Measurements from ENCODE around the gene CCDC91.
"Not testable (repeated sequence)": the region's sequence is repeated elsewhere in the genome, so short reads cannot be mapped to it uniquely, and the experiment has no call there.

The CCDC91 gene

DNA sequence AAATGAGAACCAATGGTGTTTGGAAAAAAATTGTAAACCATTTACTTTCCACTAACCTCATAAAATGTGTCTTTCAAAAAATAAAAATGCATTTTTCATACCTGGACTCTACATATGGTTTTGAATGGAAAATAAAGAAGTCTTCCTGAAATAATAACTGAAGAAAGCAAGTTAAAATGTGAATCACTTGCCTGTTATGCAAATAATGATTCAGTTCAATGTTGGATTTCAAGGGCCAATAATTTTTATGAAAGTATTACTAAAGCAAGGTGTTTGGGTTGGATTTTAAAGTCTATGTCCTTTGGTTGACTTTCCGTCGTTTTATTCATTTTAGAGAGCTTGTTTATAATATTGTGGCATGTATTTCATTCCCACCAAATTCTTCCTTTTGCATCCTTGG lies 138.7 kb downstream of the CCDC91 start:
- Histone ChIP-seq H3K4me1 (ENCODE audit: control insufficient read depth, insufficient read depth, low read length) (no peaks in the 10 kb centered on the region), H3K9me3 (ENCODE audit: control insufficient read depth, insufficient read depth, low read depth, low read length) (0 out of 2 replicates have a peak, but pooled peaks cover 4% of the 10 kb centered on the region), H3K4me3 (ENCODE audit: low read depth, low read length) (no peak overlapping the region), H3K27ac (ENCODE audit: low read depth, low read length) (no peak overlapping the region), H3K36me3 (ENCODE audit: control insufficient read depth, insufficient read depth, low read length) (no peaks in the 10 kb centered on the region), H3K27me3 (ENCODE audit: control insufficient read depth, insufficient read depth, low read length) (no peaks in the 10 kb centered on the region), H3K9ac (ENCODE audit: low read length) (no peak overlapping the region)

DNA sequence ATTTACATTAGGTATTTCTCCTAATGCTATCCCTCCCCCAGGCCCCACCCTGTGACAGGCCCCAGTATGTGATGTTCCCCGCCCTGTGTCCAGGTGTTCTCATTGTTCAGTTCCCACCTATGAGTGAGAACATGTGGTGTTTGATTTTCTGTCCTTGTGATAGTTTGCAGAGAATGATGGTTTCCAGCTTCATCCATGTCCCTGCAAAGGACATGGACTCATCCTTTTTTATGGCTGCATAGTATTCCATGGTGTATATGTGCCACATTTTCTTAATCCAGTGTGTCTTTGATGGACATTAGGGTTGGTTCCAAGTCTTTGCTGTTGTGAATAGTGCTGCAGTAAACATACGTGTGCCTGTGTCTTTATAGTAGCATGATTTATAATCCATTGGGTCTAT lies 139.5 kb downstream of the CCDC91 start:
- not testable (repeated sequence) for H3K9ac ChIP-seq (ENCODE audit: low read length); H3K4me1 ChIP-seq (ENCODE audit: control insufficient read depth, insufficient read depth, low read length); H3K36me3 ChIP-seq (ENCODE audit: control insufficient read depth, insufficient read depth, low read length); H3K4me3 ChIP-seq (ENCODE audit: low read depth, low read length); H3K9me3 ChIP-seq (ENCODE audit: control insufficient read depth, insufficient read depth, low read depth, low read length); H3K27me3 ChIP-seq (ENCODE audit: control insufficient read depth, insufficient read depth, low read length); H3K27ac ChIP-seq (ENCODE audit: low read depth, low read length)

DNA sequence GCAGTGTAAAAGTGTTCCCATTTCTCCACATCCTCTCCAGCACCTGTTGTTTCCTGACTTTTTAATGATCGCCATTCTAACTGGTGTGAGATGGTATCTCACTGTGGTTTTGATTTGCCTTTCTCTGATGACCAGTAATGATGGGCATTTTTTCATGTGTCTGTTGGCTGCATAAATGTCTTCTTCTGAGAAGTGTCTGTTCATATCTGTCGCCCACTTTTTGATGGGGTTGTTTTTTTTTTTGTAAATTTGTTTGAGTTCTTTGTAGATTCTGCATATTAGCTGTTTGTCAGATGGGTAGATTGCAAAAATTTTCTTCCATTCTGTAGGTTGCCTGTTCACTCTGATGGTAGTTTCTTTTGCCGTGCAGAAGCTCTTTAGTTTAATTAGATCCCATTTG lies 140.0 kb downstream of the CCDC91 start:
- not testable (repeated sequence) for H3K9ac ChIP-seq (ENCODE audit: low read length); H3K9me3 ChIP-seq (ENCODE audit: control insufficient read depth, insufficient read depth, low read depth, low read length); H3K4me3 ChIP-seq (ENCODE audit: low read depth, low read length); H3K36me3 ChIP-seq (ENCODE audit: control insufficient read depth, insufficient read depth, low read length); H3K4me1 ChIP-seq (ENCODE audit: control insufficient read depth, insufficient read depth, low read length); H3K27ac ChIP-seq (ENCODE audit: low read depth, low read length); H3K27me3 ChIP-seq (ENCODE audit: control insufficient read depth, insufficient read depth, low read length)

DNA sequence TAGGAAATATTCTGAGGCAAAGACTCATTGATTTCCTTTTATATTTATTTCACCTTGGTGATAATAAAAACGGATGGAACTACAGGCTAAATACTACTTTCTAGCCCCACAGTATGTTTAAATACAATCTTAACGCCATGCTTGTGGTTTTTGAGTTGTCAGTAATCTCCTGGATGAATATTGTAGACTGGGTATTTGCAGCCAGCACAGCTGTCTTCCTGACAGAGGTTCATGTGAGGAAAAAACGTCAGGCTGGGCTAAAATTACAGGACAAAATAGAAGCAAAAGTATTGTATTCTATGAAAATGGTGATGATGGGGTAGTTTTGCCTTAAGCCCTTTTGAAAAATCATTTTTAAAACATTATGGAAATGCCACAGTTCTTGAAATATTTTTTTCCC lies 140.9 kb downstream of the CCDC91 start:
- Histone ChIP-seq H3K4me3 (ENCODE audit: low read depth, low read length) (no peak overlapping the region), H3K9me3 (ENCODE audit: control insufficient read depth, insufficient read depth, low read depth, low read length) (0 out of 2 replicates have a peak, but pooled peaks cover 4% of the 10 kb centered on the region), H3K4me1 (ENCODE audit: control insufficient read depth, insufficient read depth, low read length) (no peaks in the 10 kb centered on the region), H3K27me3 (ENCODE audit: control insufficient read depth, insufficient read depth, low read length) (no peaks in the 10 kb centered on the region), H3K9ac (ENCODE audit: low read length) (no peak overlapping the region), H3K36me3 (ENCODE audit: control insufficient read depth, insufficient read depth, low read length) (no peaks in the 10 kb centered on the region), H3K27ac (ENCODE audit: low read depth, low read length) (no peak overlapping the region)

DNA sequence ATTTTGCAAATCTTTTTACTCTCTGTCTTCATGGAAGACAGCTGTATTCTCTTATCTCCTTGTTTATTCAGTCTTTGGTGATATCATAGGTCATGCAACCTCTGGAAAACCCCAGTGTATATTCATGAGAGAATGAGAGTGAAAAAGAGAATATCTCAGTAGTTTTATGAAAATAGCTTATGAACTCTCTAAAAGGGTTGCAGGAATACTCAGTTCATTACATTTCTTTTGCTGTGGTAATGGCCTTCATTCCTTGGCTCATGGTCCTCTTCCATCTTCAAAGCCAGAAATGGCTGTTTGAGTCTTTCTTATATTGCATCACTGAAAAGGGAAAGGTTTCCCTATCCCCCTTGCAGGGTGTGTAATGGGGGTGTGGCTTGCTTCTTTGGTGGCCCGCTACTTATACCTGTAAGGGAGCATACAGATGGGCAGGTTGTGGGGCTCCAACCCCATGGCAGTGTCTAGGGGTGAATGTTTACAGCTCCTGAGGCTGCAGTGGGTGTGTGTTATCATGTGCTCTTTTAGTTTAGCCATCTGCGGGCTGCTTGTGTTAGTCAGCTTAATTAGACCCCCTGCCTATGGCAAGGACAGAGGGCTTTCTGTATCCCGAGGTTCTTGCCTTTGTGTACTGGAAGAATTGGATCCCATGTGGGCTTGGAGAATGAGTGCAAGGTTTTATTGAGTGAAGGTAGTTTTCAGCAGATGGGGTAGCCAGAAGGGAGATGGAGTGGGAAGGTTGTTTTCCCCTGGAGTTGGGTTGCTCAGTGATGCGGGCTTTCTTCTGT lies 150.2 kb downstream of the CCDC91 start:
- no peaks in the 10 kb centered on the region for H3K4me1 ChIP-seq (ENCODE audit: control insufficient read depth, insufficient read depth, low read length)
- H3K36me3 ChIP-seq (ENCODE audit: control insufficient read depth, insufficient read depth, low read length), result no peaks in the 10 kb centered on the region
- no peak overlapping the region for H3K9ac ChIP-seq (ENCODE audit: low read length)
- H3K27me3 ChIP-seq (ENCODE audit: control insufficient read depth, insufficient read depth, low read length), result no peaks in the 10 kb centered on the region
- no peak overlapping the region for H3K27ac ChIP-seq (ENCODE audit: low read depth, low read length)
- H3K9me3 ChIP-seq (ENCODE audit: control insufficient read depth, insufficient read depth, low read depth, low read length), result no peaks in the 10 kb centered on the region
- no peak overlapping the region for H3K4me3 ChIP-seq (ENCODE audit: low read depth, low read length)

DNA sequence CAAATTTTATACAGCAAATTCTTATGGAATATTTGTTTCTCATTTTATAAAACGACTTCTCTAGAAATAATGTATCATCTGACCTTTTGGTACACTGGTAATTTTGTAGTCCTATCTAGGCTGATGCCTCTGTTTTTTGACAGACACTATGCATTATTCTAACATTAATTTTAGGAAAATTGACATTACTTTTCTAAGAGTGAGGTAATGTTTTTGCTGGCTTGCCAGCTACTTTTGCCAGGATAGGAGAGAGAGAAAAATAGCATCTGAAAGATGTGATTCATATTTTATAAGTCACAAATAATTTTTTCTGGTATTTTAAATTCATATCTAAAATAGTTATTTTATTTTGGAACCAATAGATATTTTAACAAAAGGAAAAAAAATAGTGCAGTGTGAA lies 153.5 kb downstream of the CCDC91 start:
- H3K36me3 ChIP-seq (ENCODE audit: control insufficient read depth, insufficient read depth, low read length), result no peaks in the 10 kb centered on the region
- H3K9me3 ChIP-seq (ENCODE audit: control insufficient read depth, insufficient read depth, low read depth, low read length), result no peaks in the 10 kb centered on the region
- H3K27ac ChIP-seq (ENCODE audit: low read depth, low read length), result no peak overlapping the region
- no peak overlapping the region for H3K9ac ChIP-seq (ENCODE audit: low read length)
- no peaks in the 10 kb centered on the region for H3K4me1 ChIP-seq (ENCODE audit: control insufficient read depth, insufficient read depth, low read length)
- H3K27me3 ChIP-seq (ENCODE audit: control insufficient read depth, insufficient read depth, low read length), result no peaks in the 10 kb centered on the region
- H3K4me3 ChIP-seq (ENCODE audit: low read depth, low read length), result no peak overlapping the region

DNA sequence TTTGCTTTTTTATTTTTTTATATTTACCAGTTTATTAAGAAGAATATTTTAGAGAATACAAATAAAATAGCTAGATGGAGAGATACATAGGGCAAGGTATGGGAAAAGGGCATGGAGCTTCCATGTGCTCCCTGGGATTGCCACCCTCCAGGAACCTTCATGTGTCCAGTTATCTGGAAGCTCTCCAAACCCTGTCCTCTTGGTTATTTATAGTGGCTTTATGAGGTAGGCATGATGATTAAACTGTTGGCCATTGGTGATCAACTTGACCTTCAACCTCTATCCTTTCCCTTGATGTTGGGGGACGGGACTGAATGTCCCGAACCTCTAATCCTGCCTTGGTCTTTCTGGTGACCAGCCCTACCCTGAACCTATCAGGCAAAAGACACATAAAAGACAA lies 156.3 kb downstream of the CCDC91 start:
- no peaks in the 10 kb centered on the region for H3K27me3 ChIP-seq (ENCODE audit: control insufficient read depth, insufficient read depth, low read length)
- H3K9ac ChIP-seq (ENCODE audit: low read length), result no peak overlapping the region
- no peak overlapping the region for H3K4me3 ChIP-seq (ENCODE audit: low read depth, low read length)
- H3K4me1 ChIP-seq (ENCODE audit: control insufficient read depth, insufficient read depth, low read length), result no peaks in the 10 kb centered on the region
- H3K36me3 ChIP-seq (ENCODE audit: control insufficient read depth, insufficient read depth, low read length), result no peaks in the 10 kb centered on the region
- 0 out of 2 replicates have a peak, but pooled peaks cover under 1% of the 10 kb centered on the region for H3K9me3 ChIP-seq (ENCODE audit: control insufficient read depth, insufficient read depth, low read depth, low read length)
- no peak overlapping the region for H3K27ac ChIP-seq (ENCODE audit: low read depth, low read length)

DNA sequence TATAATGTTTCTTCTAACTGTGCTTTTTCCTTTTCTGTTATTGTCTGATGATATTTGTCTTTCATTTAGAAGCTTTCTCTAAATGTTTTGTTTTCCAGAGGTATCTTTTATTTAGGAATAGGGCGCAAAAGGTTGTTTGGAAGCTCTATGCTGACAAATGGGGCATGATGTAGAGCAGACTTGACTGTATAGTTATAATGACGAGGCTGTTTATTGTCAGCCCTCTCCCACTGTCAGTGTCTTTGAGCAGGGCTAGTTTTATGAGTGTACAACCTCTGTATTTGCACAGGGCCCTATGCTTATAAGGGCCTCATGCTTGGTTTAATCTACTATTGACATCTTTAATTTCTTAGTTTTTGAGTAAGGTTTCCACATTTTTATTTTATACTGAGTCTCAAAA lies 158.9 kb downstream of the CCDC91 start:
- Histone ChIP-seq H3K9me3 (ENCODE audit: control insufficient read depth, insufficient read depth, low read depth, low read length) (peaks cover 12% of the 10 kb centered on the region; the same call in 1 of the 2 replicates), H3K9ac (ENCODE audit: low read length) (no peak overlapping the region), H3K27me3 (ENCODE audit: control insufficient read depth, insufficient read depth, low read length) (no peaks in the 10 kb centered on the region), H3K27ac (ENCODE audit: low read depth, low read length) (no peak overlapping the region), H3K36me3 (ENCODE audit: control insufficient read depth, insufficient read depth, low read length) (no peaks in the 10 kb centered on the region), H3K4me3 (ENCODE audit: low read depth, low read length) (no peak overlapping the region), H3K4me1 (ENCODE audit: control insufficient read depth, insufficient read depth, low read length) (no peaks in the 10 kb centered on the region)

DNA sequence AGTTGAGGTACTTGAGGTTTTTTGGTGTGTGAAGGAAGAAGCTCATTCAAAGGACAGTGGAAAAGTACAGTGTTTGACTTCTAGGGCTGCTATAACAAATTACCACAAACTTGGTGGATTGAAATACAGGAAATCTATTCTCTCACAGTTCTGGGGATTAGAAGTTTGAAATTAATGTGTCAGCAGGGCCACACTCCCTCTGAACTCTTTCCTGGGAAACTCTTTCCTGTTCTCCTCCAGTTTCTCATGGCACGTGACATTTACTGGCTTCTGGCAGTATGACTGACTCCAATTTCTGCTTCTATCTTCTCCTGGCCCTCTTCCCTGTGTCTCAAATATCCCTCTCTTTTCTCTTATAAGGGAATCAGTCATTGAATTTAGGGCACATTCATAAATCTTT lies 160.2 kb downstream of the CCDC91 start:
- no peaks in the 10 kb centered on the region for H3K36me3 ChIP-seq (ENCODE audit: control insufficient read depth, insufficient read depth, low read length)
- no peaks in the 10 kb centered on the region for H3K4me1 ChIP-seq (ENCODE audit: control insufficient read depth, insufficient read depth, low read length)
- H3K27ac ChIP-seq (ENCODE audit: low read depth, low read length), result no peak overlapping the region
- H3K27me3 ChIP-seq (ENCODE audit: control insufficient read depth, insufficient read depth, low read length), result no peaks in the 10 kb centered on the region
- H3K9me3 ChIP-seq (ENCODE audit: control insufficient read depth, insufficient read depth, low read depth, low read length), result peaks cover 12% of the 10 kb centered on the region; the same call in 1 of the 2 replicates
- H3K4me3 ChIP-seq (ENCODE audit: low read depth, low read length), result no peak overlapping the region
- no peak overlapping the region for H3K9ac ChIP-seq (ENCODE audit: low read length)

DNA sequence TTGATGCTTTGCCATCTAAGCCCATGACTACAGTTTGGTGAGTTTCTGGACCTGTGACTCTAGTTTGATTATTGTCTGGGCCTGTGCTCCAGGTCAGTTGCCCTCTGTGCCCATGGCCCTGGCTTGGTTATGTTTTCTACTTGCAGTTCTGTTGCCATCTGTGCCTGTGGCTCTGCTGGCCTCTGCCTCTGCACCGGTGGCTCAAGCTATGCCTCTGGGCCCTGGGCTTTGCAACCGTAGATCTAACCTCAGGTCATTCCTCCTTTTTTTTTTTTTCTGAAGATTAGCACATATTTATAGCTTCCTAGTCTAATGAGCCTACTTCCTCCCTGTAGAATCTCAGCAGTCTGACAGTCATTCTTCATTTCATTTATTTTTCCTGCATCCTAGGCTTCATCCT lies 161.2 kb downstream of the CCDC91 start:
- Histone ChIP-seq H3K27ac (ENCODE audit: low read depth, low read length) (no peak overlapping the region), H3K36me3 (ENCODE audit: control insufficient read depth, insufficient read depth, low read length) (no peaks in the 10 kb centered on the region), H3K27me3 (ENCODE audit: control insufficient read depth, insufficient read depth, low read length) (no peaks in the 10 kb centered on the region), H3K9me3 (ENCODE audit: control insufficient read depth, insufficient read depth, low read depth, low read length) (peaks cover 12% of the 10 kb centered on the region; the same call in 1 of the 2 replicates), H3K4me3 (ENCODE audit: low read depth, low read length) (no peak overlapping the region), H3K9ac (ENCODE audit: low read length) (no peak overlapping the region), H3K4me1 (ENCODE audit: control insufficient read depth, insufficient read depth, low read length) (no peaks in the 10 kb centered on the region)

DNA sequence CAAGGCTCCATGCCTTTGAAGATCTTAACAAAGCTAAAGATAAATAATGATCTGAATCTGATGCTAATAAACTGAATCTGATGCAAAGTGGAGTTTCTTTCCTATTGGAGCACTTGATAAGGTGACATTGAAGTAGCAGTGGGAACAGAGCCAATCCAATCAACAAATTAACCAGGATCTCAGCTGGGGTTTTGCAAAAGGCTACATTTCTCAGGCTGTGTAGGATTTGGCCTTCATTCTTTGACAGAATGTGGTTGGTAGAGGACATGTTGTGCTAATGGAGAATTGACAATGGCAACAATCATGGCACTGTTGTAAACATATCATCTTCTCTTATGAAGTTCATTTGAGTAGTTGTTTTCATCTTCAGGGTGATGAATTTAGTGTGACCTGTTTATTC lies 164.9 kb downstream of the CCDC91 start:
- no peaks in the 10 kb centered on the region for H3K27me3 ChIP-seq (ENCODE audit: control insufficient read depth, insufficient read depth, low read length)
- H3K36me3 ChIP-seq (ENCODE audit: control insufficient read depth, insufficient read depth, low read length), result no peaks in the 10 kb centered on the region
- no peak overlapping the region for H3K9ac ChIP-seq (ENCODE audit: low read length)
- no peaks in the 10 kb centered on the region for H3K4me1 ChIP-seq (ENCODE audit: control insufficient read depth, insufficient read depth, low read length)
- H3K27ac ChIP-seq (ENCODE audit: low read depth, low read length), result no peak overlapping the region
- no peak overlapping the region for H3K4me3 ChIP-seq (ENCODE audit: low read depth, low read length)
- H3K9me3 ChIP-seq (ENCODE audit: control insufficient read depth, insufficient read depth, low read depth, low read length), result peaks cover 12% of the 10 kb centered on the region; the same call in 1 of the 2 replicates
